Panc1 (cell line): ENCODE data around the gene C1S.

Experiments used
- TF ChIP-seq, protein P1 (sequence below): fragments of 450-650 bp; IDR thresholded peaks from 2 replicates; pipeline ENCODE4 v1.5.1; 2017; ENCODE audit warnings: mild to moderate bottlenecking
- TF ChIP-seq, protein P2 (sequence below), 2 experiments: IDR thresholded peaks; 2 replicates each; pipeline ENCODE4 v1.6.1; 2011 to 2012; ENCODE audit warnings: low read depth in 2 of 2, control low read depth in 1 of 2, low read length in 1 of 2, mild to moderate bottlenecking in 1 of 2, moderate library complexity in 1 of 2; ENCODE audit not compliant: insufficient read depth in 1 of 2

DNA sequence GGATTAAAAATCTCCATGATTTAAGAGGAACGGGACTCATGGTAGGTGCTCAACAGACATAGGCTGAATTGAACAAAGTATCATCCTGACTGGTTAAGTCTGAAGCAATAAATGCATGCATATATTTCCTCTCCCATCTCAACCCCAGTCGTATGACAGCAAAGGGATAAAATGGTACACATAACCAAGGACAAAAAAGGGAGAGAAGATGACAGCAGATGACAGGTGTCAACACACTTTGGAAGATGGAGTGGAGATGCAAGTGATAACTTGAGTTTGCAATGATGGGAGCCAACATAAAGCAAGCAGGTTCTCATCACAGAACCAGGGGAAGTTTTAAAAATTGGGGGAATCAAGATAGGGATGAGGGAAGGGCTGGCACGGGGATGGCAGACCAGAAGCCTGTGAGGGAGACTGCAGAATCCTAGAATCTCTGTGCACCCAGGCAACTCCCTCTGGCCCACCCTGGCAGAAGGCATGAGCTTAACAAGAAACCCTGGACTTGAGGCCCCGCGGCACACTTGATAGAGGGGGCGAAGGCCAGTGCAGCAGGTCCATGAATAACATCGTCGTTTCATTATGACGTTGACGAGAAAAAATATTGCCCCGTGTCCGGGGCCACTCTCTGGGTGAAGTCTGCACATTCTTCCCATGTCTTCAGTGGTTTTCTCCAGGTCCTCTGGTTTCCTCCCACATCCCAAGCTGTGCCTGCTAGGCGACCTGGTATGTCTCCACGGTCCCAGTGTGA is 43.5 kb downstream of the C1S start:
- TF ChIP-seq, protein P1, sequence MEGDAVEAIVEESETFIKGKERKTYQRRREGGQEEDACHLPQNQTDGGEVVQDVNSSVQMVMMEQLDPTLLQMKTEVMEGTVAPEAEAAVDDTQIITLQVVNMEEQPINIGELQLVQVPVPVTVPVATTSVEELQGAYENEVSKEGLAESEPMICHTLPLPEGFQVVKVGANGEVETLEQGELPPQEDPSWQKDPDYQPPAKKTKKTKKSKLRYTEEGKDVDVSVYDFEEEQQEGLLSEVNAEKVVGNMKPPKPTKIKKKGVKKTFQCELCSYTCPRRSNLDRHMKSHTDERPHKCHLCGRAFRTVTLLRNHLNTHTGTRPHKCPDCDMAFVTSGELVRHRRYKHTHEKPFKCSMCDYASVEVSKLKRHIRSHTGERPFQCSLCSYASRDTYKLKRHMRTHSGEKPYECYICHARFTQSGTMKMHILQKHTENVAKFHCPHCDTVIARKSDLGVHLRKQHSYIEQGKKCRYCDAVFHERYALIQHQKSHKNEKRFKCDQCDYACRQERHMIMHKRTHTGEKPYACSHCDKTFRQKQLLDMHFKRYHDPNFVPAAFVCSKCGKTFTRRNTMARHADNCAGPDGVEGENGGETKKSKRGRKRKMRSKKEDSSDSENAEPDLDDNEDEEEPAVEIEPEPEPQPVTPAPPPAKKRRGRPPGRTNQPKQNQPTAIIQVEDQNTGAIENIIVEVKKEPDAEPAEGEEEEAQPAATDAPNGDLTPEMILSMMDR: no peak
- TF ChIP-seq, protein P2, sequence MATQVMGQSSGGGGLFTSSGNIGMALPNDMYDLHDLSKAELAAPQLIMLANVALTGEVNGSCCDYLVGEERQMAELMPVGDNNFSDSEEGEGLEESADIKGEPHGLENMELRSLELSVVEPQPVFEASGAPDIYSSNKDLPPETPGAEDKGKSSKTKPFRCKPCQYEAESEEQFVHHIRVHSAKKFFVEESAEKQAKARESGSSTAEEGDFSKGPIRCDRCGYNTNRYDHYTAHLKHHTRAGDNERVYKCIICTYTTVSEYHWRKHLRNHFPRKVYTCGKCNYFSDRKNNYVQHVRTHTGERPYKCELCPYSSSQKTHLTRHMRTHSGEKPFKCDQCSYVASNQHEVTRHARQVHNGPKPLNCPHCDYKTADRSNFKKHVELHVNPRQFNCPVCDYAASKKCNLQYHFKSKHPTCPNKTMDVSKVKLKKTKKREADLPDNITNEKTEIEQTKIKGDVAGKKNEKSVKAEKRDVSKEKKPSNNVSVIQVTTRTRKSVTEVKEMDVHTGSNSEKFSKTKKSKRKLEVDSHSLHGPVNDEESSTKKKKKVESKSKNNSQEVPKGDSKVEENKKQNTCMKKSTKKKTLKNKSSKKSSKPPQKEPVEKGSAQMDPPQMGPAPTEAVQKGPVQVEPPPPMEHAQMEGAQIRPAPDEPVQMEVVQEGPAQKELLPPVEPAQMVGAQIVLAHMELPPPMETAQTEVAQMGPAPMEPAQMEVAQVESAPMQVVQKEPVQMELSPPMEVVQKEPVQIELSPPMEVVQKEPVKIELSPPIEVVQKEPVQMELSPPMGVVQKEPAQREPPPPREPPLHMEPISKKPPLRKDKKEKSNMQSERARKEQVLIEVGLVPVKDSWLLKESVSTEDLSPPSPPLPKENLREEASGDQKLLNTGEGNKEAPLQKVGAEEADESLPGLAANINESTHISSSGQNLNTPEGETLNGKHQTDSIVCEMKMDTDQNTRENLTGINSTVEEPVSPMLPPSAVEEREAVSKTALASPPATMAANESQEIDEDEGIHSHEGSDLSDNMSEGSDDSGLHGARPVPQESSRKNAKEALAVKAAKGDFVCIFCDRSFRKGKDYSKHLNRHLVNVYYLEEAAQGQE (IDR thresholded peaks at IDR 0.05; ENCODE audit: insufficient read depth in 1 of 2, low read depth in 2 of 2, low read length in 1 of 2): no peak
